HUDEP-2 (cell line): ENCODE measurements around the gene GIGYF2.
"Not testable (repeated sequence)": the region's sequence is repeated elsewhere in the genome, so short reads cannot be mapped to it uniquely, and the experiment has no call there.

ENCODE experiments used
- DNase-seq, 76 experiments: peaks; one replicate each; lab custom pipeline; 2025; ENCODE audit not compliant: unreplicated experiment in 76 of 76; lab: John Stamatoyannopoulos, UW

Gene GIGYF2

GRCh38 chr2:232906867-232907717 lies 210.0 kb downstream of the GIGYF2 start:
- DNase-seq: not testable (repeated sequence)

- not testable (repeated sequence) for DNase-seq
These were observed 210.6 kb downstream of the GIGYF2 start for GRCh38 chr2:232907718-232908085.

- no peak for DNase-seq
These were observed 211.6 kb downstream of the GIGYF2 start for GRCh38 chr2:232908695-232909094.
